SK-N-SH (cell line): ENCODE results near the gene MASP1. TPM values are rescaled to one million over a fixed set of nuclear protein-coding genes. Genes with fewer than 3 reads are reported as not detected.

Experiments used
- CTCF ChIA-PET: fragments of 300-600, 350-600 bp; formaldehyde crosslinking; extraction: SDS; loops from one replicate; lab custom pipeline; 2021; lab: Yijun Ruan, JAX
- POLR2A ChIA-PET: fragments of 350-600 bp; sonication (Branson Sonifier 250); formaldehyde crosslinking; extraction: SDS; loops from one replicate; lab custom pipeline; 2020; ENCODE audit warnings: antibody characterized with exemption, inconsistent platforms; lab: Yijun Ruan, JAX
- DNase-seq: peaks from one replicate; pipeline ENCODE4 v3.0.0; 2012
- H2AFZ ChIP-seq: fragments of 200-600 bp; sonication (generic); 2 replicates; pipeline ENCODE4 v1.8.1; 2016; ENCODE audit warnings: antibody characterized with exemption, mild to moderate bottlenecking, low read depth
- H3F3A ChIP-seq: fragments of 200-600 bp; sonication (generic); replicated peaks from 2 replicates; pipeline ENCODE3; 2016; ENCODE audit warnings: antibody characterized with exemption, mild to moderate bottlenecking; ENCODE audit not compliant: insufficient read depth
- H3K27ac ChIP-seq, 2 experiments: fragments of 200-500 bp in 1 of 2; fragments of 200-600 bp in 1 of 2; sonication (Bioruptor generic) in 1 of 2; sonication (generic), shearing (Covaris generic) in 1 of 2; 2 replicates each; pipeline versions ENCODE4 v1.5.1 to v1.6.1; 2014 to 2016; ENCODE audit warnings: low read depth in 2 of 2, inconsistent platforms in 1 of 2, low read length in 1 of 2, mild to moderate bottlenecking in 1 of 2, mixed read lengths in 1 of 2
- H3K27me3 ChIP-seq: fragments of 200-600 bp; sonication (generic), shearing (Covaris generic); 2 replicates; pipeline ENCODE4 v1.6.1; 2016; ENCODE audit warnings: mixed run types; ENCODE audit not compliant: insufficient read depth
- H3K36me3 ChIP-seq, 2 experiments: fragments of 200-500 bp in 1 of 2; fragments of 200-600 bp in 1 of 2; sonication (Bioruptor generic) in 1 of 2; sonication (generic) in 1 of 2; replicated peaks in 1 of 2; 2 replicates each; pipeline versions ENCODE3 to v1.5.1; 2014 to 2016; ENCODE audit warnings: low read length in 1 of 2, mild to moderate bottlenecking in 1 of 2; ENCODE audit not compliant: insufficient read depth in 2 of 2, control insufficient read depth in 1 of 2
- H3K4me1 ChIP-seq, 2 experiments: fragments of 200-500 bp in 1 of 2; fragments of 200-600 bp in 1 of 2; sonication (Bioruptor generic) in 1 of 2; sonication (generic), shearing (Covaris generic) in 1 of 2; 2 replicates each; pipeline versions ENCODE4 v1.5.1 to v1.6.1; 2014 to 2016; ENCODE audit warnings: low read depth in 1 of 2, low read length in 1 of 2, mixed run types in 1 of 2; ENCODE audit not compliant: insufficient read depth in 2 of 2, control insufficient read depth in 1 of 2
- H3K4me2 ChIP-seq: fragments of 200-600 bp; sonication (generic), shearing (Covaris generic); 2 replicates; pipeline ENCODE4 v1.6.1; 2017; ENCODE audit warnings: mixed run types
- H3K4me3 ChIP-seq, 2 experiments: fragments of 200-500 bp in 1 of 2; fragments of 200-600 bp in 1 of 2; sonication (Bioruptor generic) in 1 of 2; sonication (generic), shearing (Covaris generic) in 1 of 2; 2 replicates each; pipeline versions ENCODE4 v1.5.1 to v1.8.1; 2014 to 2016; ENCODE audit warnings: low read depth in 2 of 2, inconsistent platforms in 1 of 2, low read length in 1 of 2, mild to moderate bottlenecking in 1 of 2, mixed read lengths in 1 of 2, moderate library complexity in 1 of 2
- H3K79me2 ChIP-seq: fragments of 200-600 bp; sonication (generic); 2 replicates; pipeline ENCODE4 v1.8.1; 2017; ENCODE audit warnings: mild to moderate bottlenecking; ENCODE audit not compliant: insufficient read depth
- H3K9ac ChIP-seq: fragments of 200-600 bp; sonication (generic); 2 replicates; pipeline ENCODE4 v1.6.1; 2017; ENCODE audit warnings: mixed run types
- H3K9me2 ChIP-seq: fragments of 200-600 bp; sonication (generic); 2 replicates; pipeline ENCODE4 v1.6.1; 2017; ENCODE audit warnings: mixed run types
- H3K9me3 ChIP-seq: fragments of 200-600 bp; sonication (generic); 2 replicates; pipeline ENCODE4 v1.6.1; 2017; ENCODE audit warnings: mixed run types, mild to moderate bottlenecking, moderate library complexity
- H4K20me1 ChIP-seq: fragments of 200-600 bp; sonication (generic); 2 replicates; pipeline ENCODE4 v1.6.1; 2017; ENCODE audit warnings: mild to moderate bottlenecking, mixed run types; ENCODE audit not compliant: insufficient read depth
- CTCF ChIP-seq: fragments of 200-600 bp; sonication (generic); IDR thresholded peaks from 2 replicates; pipeline ENCODE4 v1.6.1; 2017; ENCODE audit warnings: antibody characterized with exemption, mild to moderate bottlenecking, moderate library complexity
- FOSL2 ChIP-seq: IDR thresholded peaks from 2 replicates; pipeline ENCODE4 v1.4.0; 2012; ENCODE audit warnings: low read depth, mild to moderate bottlenecking, moderate library complexity, borderline replicate concordance
- FOXM1 ChIP-seq: IDR thresholded peaks from 2 replicates; pipeline ENCODE4 v1.4.0; 2012; ENCODE audit warnings: low read depth, mild to moderate bottlenecking
- JUND ChIP-seq: IDR thresholded peaks from 2 replicates; pipeline ENCODE4 v1.4.0; 2012
- NFIC ChIP-seq: IDR thresholded peaks from 2 replicates; pipeline ENCODE4 v1.4.0; 2012; ENCODE audit warnings: borderline replicate concordance
- NRF1 ChIP-seq: IDR thresholded peaks from 2 replicates; pipeline ENCODE4 v1.6.1; 2012; ENCODE audit warnings: low read depth, mild to moderate bottlenecking, low read length
- RCOR1 ChIP-seq: fragments of 150-350 bp; IDR thresholded peaks from 2 replicates; pipeline ENCODE4 v1.6.1; 2017; ENCODE audit warnings: antibody characterized with exemption, low read length
- RFX5 ChIP-seq: IDR thresholded peaks from 2 replicates; pipeline ENCODE4 v1.6.1; 2012; ENCODE audit warnings: mild to moderate bottlenecking, improper control_type of control experiment, low read length
- RXRA ChIP-seq: IDR thresholded peaks from 2 replicates; pipeline ENCODE4 v1.4.0; 2012; ENCODE audit warnings: low read depth, mild to moderate bottlenecking, borderline replicate concordance
- SMC3 ChIP-seq: IDR thresholded peaks from 2 replicates; pipeline ENCODE4 v1.6.1; 2012; ENCODE audit warnings: low read depth, low read length, improper control_type of control experiment
- TCF12 ChIP-seq: IDR thresholded peaks from 2 replicates; pipeline ENCODE4 v1.4.0; 2012
- YY1 ChIP-seq: IDR thresholded peaks from 2 replicates; pipeline ENCODE4 v1.4.0; 2012; ENCODE audit warnings: low read depth, mild to moderate bottlenecking
- WGBS: methylation state at CpG from one replicate; pipeline ENCODE4 v1.1.6; 2017; ENCODE audit warnings: low lambda C conversion rate; 5-methylcytosine and 5-hydroxymethylcytosine counted together
- polyA plus RNA-seq, 3 experiments: library from polyadenylated mRNA; depleted of rRNA; stranded (reverse); fragments of >200 nt; gene quantifications; 2 replicates each; pipeline ENCODE4 v1.2.3, GENCODE V29; 2012
- TF ChIP-seq, protein P1 (sequence below): IDR thresholded peaks from 2 replicates; pipeline ENCODE4 v1.6.1; 2012; ENCODE audit warnings: mild to moderate bottlenecking, low read depth, low read length, moderate library complexity

The MASP1 gene
- polyA plus RNA-seq, 1 of the 3 experiments (the other 2 are of a cell fraction), result not detected

- no peak overlapping the region for H2AFZ ChIP-seq
- 5% methylated on average over 2 of the region's 2 CpGs for WGBS
These were observed 102.6 kb downstream of the MASP1 start for GRCh38 chr3:187188931-187189330.

DNA sequence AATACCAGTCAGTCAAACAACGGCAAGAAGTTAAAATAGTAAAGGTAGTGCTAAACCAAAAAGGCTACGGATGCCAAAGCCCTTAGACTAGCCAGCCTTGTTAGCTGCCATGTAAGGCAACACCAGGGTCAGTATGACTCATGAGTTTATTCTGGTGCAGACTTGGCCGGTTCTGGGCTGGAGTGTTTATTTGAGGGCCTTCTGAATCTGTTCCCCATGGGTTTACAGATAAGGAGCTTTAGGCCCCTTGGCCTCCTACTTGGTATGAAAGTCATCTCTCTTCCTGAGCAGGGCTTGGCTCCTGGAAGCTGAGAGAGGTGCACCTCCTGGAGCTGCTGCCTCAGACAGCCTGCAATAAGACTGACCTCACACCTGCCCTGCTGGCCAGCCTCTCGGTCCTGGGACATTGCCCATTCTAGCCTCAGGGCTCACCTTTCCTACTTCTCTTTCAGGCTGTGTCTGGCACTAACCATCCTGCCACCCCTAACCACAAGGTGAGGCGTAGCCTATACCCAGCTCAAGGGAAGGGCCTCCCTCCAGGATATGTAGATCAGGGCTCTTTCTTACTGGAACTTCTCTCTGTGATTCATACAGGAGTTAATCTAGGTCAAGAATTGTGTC, 104.6 kb downstream of the MASP1 start:
- H3K9me3 ChIP-seq, result no peaks in the 10 kb centered on the region
- H3K9me2 ChIP-seq, result no peaks in the 10 kb centered on the region
- ChIA-PET POLR2A (no interaction called here), CTCF (no interaction called here)
- H3K4me3 ChIP-seq, result no peak overlapping the region
- H3K27ac ChIP-seq, result no peak overlapping the region
- H3K27me3 ChIP-seq, result no peaks in the 10 kb centered on the region
- H4K20me1 ChIP-seq, result no peaks in the 10 kb centered on the region
- WGBS, result 17% methylated on average over 5 of the region's 5 CpGs
- no peak for DNase-seq
- H3F3A ChIP-seq, result no peaks in the 10 kb centered on the region
- H3K4me2 ChIP-seq, result no peak overlapping the region
- H3K79me2 ChIP-seq, result no peaks in the 10 kb centered on the region
- peaks cover 0 to 13% of the 10 kb centered on the region in 2 experiments; a peak in 1 of 4 replicates for H3K4me1 ChIP-seq
- no peaks in the 10 kb centered on the region for H3K36me3 ChIP-seq
- H3K9ac ChIP-seq, result no peak overlapping the region
- no peak for TF ChIP-seq RFX5
- TF ChIP-seq NFIC, result no peak
- TF ChIP-seq FOSL2, result peak; percentile 65; the same call in 1 of the 2 replicates
- TF ChIP-seq FOXM1, result no peak
- TF ChIP-seq JUND, result peak; percentile 39; the same call in 1 of the 2 replicates
- no peak for TF ChIP-seq RXRA
- TF ChIP-seq NRF1, result no peak
- no peak for TF ChIP-seq CTCF
- no peak for TF ChIP-seq YY1
- TF ChIP-seq TCF12, result 0 out of 2 replicates have a peak, but pooled peaks have one; percentile 5
- no peak overlapping the region for H2AFZ ChIP-seq

More at GRCh38 chr3:187188931-187189330, 102.6 kb downstream of the MASP1 start:
- ChIA-PET CTCF (interaction anchor here (1.0 kb wide), 1 partner anchor 24 kb away, joined by 3 read pairs; no protein-coding TSS in a partner anchor), POLR2A (no interaction called here)
- H3K9me2 ChIP-seq, result no peaks in the 10 kb centered on the region
- H3K27ac ChIP-seq, result no peak overlapping the region
- H3K4me2 ChIP-seq, result no peak overlapping the region
- H3K9ac ChIP-seq, result no peak overlapping the region
- H3K9me3 ChIP-seq, result no peaks in the 10 kb centered on the region
- no peaks in the 10 kb centered on the region for H3K27me3 ChIP-seq
- no peaks in the 10 kb centered on the region for H4K20me1 ChIP-seq
- no peaks in the 10 kb centered on the region for H3K36me3 ChIP-seq
- no peaks in the 10 kb centered on the region for H3K79me2 ChIP-seq
- no peaks in the 10 kb centered on the region for H3F3A ChIP-seq
- DNase-seq, result no peak
- no peak for TF ChIP-seq NRF1
- no peak for TF ChIP-seq SMC3
- no peak for TF ChIP-seq YY1
- TF ChIP-seq, protein P1, sequence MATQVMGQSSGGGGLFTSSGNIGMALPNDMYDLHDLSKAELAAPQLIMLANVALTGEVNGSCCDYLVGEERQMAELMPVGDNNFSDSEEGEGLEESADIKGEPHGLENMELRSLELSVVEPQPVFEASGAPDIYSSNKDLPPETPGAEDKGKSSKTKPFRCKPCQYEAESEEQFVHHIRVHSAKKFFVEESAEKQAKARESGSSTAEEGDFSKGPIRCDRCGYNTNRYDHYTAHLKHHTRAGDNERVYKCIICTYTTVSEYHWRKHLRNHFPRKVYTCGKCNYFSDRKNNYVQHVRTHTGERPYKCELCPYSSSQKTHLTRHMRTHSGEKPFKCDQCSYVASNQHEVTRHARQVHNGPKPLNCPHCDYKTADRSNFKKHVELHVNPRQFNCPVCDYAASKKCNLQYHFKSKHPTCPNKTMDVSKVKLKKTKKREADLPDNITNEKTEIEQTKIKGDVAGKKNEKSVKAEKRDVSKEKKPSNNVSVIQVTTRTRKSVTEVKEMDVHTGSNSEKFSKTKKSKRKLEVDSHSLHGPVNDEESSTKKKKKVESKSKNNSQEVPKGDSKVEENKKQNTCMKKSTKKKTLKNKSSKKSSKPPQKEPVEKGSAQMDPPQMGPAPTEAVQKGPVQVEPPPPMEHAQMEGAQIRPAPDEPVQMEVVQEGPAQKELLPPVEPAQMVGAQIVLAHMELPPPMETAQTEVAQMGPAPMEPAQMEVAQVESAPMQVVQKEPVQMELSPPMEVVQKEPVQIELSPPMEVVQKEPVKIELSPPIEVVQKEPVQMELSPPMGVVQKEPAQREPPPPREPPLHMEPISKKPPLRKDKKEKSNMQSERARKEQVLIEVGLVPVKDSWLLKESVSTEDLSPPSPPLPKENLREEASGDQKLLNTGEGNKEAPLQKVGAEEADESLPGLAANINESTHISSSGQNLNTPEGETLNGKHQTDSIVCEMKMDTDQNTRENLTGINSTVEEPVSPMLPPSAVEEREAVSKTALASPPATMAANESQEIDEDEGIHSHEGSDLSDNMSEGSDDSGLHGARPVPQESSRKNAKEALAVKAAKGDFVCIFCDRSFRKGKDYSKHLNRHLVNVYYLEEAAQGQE, result no peak
- TF ChIP-seq TCF12, result no peak
- TF ChIP-seq RCOR1, result no peak
- TF ChIP-seq, all 33 proteins: peak for 0
- Histone ChIP-seq H3K4me1 (no peaks in the 10 kb centered on the region), H3K4me3 (no peak overlapping the region)
